Coronary artery (tissue), 2 donors: ENCODE measurements around the gene SARS1.

Experiments
- DNase-seq: peaks from one replicate; pipeline ENCODE4 v3.0.0-alpha.2; 2017; ENCODE audit warnings: low spot score
- H3K27ac ChIP-seq, 2 donors: fragments of 200-600 bp; sonication (generic); one replicate each; pipeline ENCODE4 v1.5.1; 2016 to 2019
- H3K4me3 ChIP-seq: fragments of 200-600 bp; sonication (generic); 2 replicates; pipeline ENCODE4 v1.5.1; 2016; ENCODE audit warnings: mild to moderate bottlenecking, moderate library complexity
- CTCF ChIP-seq: fragments of 200-600 bp; sonication (generic); IDR thresholded peaks from one replicate; pipeline ENCODE4 v1.5.1; 2019; ENCODE audit warnings: antibody characterized with exemption

SARS1 gene

GRCh38 chr1:109268431-109269211, 54.9 kb downstream of the SARS1 start:
- H3K4me3 ChIP-seq = no peak overlapping the region
- peak; percentile 64 for DNase-seq
- no peak for TF ChIP-seq CTCF
- H3K27ac ChIP-seq = no peak overlapping the region

DNA sequence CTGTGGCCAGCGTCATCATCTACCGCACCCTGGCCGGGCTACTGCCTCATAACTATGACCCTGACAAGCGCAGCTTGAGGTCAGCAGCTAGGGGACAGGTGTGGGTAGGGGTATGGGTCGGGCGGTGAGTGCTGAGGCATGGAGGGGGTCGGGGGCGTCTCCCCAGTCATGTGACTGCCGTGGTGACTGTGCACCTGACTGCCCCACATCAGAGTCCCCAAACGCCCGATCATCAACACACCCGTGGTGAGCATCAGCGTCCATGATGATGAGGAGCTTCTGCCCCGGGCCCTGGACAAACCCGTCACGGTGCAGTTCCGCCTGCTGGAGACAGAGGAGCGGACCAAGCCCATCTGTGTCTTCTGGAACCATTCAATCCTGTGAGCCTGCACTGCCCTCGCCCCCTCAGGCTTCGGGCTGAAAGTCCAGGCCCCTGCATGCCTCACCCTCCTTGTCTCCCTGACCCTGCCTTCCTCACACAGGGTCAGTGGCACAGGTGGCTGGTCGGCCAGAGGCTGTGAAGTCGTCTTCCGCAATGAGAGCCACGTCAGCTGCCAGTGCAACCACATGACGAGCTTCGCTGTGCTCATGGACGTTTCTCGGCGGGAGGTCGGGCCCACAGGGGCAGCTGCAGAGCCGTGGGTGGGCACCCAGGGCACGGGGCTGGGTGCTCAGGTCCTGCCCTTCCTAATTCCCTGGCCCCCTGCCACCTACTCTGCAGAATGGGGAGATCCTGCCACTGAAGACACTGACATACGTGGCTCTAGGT, 55.7 kb downstream of the SARS1 start:
- no peak overlapping the region for H3K4me3 ChIP-seq
- no peak for TF ChIP-seq CTCF
- H3K27ac ChIP-seq = no peak overlapping the region
- peak; percentile 68 for DNase-seq

DNA sequence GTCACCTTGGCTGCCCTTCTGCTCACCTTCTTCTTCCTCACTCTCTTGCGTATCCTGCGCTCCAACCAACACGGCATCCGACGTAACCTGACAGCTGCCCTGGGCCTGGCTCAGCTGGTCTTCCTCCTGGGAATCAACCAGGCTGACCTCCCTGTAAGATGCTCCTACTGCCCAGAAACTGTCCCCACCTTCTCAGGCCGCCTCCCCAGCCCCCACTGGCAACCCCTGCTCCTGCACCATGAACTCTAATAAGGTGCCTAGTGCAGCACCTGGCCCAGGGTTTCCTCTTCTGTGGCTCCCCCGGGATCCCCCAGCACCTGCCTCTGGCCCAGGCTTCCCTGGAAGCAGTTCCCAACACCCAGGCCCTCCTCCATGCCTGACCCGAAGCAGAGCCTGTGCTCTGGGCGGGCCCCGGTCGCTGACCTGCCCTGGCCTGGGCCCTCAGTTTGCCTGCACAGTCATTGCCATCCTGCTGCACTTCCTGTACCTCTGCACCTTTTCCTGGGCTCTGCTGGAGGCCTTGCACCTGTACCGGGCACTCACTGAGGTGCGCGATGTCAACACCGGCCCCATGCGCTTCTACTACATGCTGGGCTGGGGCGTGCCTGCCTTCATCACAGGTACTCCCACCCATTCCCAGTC, 56.4 kb downstream of the SARS1 start:
- H3K27ac ChIP-seq = no peak overlapping the region
- peak; percentile 58 for DNase-seq

DNA sequence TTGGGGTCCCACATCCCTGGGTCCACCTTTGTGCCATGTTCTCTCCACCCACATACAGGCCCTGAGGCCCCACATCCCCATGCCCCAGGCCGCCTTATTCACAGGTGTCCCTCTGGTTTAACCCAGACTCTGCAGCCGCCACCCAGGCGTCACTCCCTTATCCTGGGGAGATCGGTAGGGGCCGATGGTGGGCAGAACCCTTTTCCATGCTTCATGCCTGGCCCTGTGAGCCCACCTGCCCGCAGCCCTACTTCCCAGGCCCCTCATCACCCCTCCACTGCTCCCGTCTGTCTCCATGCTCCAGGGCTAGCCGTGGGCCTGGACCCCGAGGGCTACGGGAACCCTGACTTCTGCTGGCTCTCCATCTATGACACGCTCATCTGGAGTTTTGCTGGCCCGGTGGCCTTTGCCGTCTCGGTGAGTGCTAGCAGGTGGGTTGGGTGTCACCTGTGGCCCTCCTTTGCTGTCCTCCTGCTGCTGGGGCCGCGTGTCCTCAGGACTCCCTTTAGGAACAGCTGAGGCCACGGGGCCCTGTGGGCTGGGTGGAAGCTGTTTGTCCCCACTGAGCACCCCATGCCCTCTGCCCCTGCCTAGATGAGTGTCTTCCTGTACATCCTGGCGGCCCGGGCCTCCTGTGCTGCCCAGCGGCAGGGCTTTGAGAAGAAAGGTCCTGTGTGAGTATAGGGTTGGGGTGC, 57.1 kb downstream of the SARS1 start:
- H3K4me3 ChIP-seq = no peak overlapping the region
- peak; percentile 65 for DNase-seq

More for the DNA sequence above, 56.4 kb downstream of the SARS1 start:
- no peak overlapping the region for H3K4me3 ChIP-seq
- TF ChIP-seq CTCF = no peak

GRCh38 chr1:109271458-109271857, 57.7 kb downstream of the SARS1 start:
- no peak for TF ChIP-seq CTCF
- Histone ChIP-seq H3K4me3 (no peak overlapping the region), H3K27ac (no peak overlapping the region)
- DNase-seq = no peak

More for the DNA sequence above, 57.1 kb downstream of the SARS1 start:
- TF ChIP-seq CTCF = no peak
- no peak overlapping the region for H3K27ac ChIP-seq

GRCh38 chr1:109272021-109272799, 58.5 kb downstream of the SARS1 start:
- TF ChIP-seq CTCF = no peak
- DNase-seq = peak; percentile 59
- Histone ChIP-seq H3K27ac (no peak overlapping the region), H3K4me3 (no peak overlapping the region)
